PFSK-1 (cell line): ENCODE data around the gene SORT1.

Experiments used
- FOXP2 ChIP-seq: optimal IDR thresholded peaks from 2 replicates; pipeline ENCODE3; 2011; ENCODE audit warnings: borderline replicate concordance, control low read depth, inconsistent platforms; ENCODE audit not compliant: insufficient read depth; ENCODE audit errors: extremely low read length, extremely low read depth
- POLR2AphosphoS5 ChIP-seq: IDR thresholded peaks from 2 replicates; pipeline ENCODE4 v1.6.1; 2012; ENCODE audit warnings: low read depth, mild to moderate bottlenecking, control low read depth, low read length, moderate library complexity
- SIN3A ChIP-seq: IDR thresholded peaks from 2 replicates; pipeline ENCODE4 v1.6.1; 2012; ENCODE audit warnings: mild to moderate bottlenecking, low read length, moderate library complexity, borderline replicate concordance; ENCODE audit not compliant: insufficient read depth
- TAF1 ChIP-seq: IDR thresholded peaks from 2 replicates; pipeline ENCODE4 v1.6.1; 2012; ENCODE audit warnings: low read length, control low read depth, borderline replicate concordance; ENCODE audit not compliant: insufficient read depth
- TF ChIP-seq, protein P1 (sequence below), 2 experiments: IDR thresholded peaks; 2 replicates each; pipeline versions ENCODE4 v1.6.1 to v1.8.0; 2011 to 2012; ENCODE audit warnings: low read depth in 2 of 2, low read length in 2 of 2, control low read depth in 1 of 2, inconsistent platforms in 1 of 2, mild to moderate bottlenecking in 1 of 2, moderate library complexity in 1 of 2; ENCODE audit not compliant: insufficient read depth in 1 of 2

- TF ChIP-seq TAF1: no peak
- no peak for TF ChIP-seq POLR2AphosphoS5
- TF ChIP-seq, protein P1, sequence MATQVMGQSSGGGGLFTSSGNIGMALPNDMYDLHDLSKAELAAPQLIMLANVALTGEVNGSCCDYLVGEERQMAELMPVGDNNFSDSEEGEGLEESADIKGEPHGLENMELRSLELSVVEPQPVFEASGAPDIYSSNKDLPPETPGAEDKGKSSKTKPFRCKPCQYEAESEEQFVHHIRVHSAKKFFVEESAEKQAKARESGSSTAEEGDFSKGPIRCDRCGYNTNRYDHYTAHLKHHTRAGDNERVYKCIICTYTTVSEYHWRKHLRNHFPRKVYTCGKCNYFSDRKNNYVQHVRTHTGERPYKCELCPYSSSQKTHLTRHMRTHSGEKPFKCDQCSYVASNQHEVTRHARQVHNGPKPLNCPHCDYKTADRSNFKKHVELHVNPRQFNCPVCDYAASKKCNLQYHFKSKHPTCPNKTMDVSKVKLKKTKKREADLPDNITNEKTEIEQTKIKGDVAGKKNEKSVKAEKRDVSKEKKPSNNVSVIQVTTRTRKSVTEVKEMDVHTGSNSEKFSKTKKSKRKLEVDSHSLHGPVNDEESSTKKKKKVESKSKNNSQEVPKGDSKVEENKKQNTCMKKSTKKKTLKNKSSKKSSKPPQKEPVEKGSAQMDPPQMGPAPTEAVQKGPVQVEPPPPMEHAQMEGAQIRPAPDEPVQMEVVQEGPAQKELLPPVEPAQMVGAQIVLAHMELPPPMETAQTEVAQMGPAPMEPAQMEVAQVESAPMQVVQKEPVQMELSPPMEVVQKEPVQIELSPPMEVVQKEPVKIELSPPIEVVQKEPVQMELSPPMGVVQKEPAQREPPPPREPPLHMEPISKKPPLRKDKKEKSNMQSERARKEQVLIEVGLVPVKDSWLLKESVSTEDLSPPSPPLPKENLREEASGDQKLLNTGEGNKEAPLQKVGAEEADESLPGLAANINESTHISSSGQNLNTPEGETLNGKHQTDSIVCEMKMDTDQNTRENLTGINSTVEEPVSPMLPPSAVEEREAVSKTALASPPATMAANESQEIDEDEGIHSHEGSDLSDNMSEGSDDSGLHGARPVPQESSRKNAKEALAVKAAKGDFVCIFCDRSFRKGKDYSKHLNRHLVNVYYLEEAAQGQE (IDR thresholded peaks at IDR 0.05; ENCODE audit: insufficient read depth in 1 of 2, low read depth in 2 of 2, low read length in 2 of 2): no peak
- TF ChIP-seq SIN3A: no peak
- no peak for TF ChIP-seq FOXP2
Measured at GRCh38 chr1:109265016-109265415, 132.7 kb downstream of the SORT1 start.
